K562 (cell line): ENCODE measurements around the gene HSPB6. TPM values are rescaled to one million over a fixed set of nuclear protein-coding genes. Genes with fewer than 3 reads are reported as not detected.

Experiments
- ATAC-seq: fragments of 200-7000 bp; cut with Tn5 transposase; 3 replicates; pipeline ENCODE4 v1.9.1; 2020; ENCODE audit warnings: moderate library complexity
- BruUV-seq: library from RNA; stranded (reverse); fragments of 400-500 nt; replicated peaks from 2 replicates; lab custom pipeline; 2021; lab: Mats Ljungman, UMichigan
- CTCF ChIA-PET: fragments of 300-600 bp; formaldehyde crosslinking; extraction: SDS; loops from one replicate; lab custom pipeline; 2021; ENCODE audit warnings: low intra/inter-chr PET ratio; lab: Yijun Ruan, JAX
- POLR2A ChIA-PET: fragments of 300-600, 350-650 bp; sonication (Branson Sonifier 250); formaldehyde crosslinking; extraction: SDS; loops from one replicate; lab custom pipeline; 2021; ENCODE audit warnings: antibody characterized with exemption, inconsistent platforms; lab: Yijun Ruan, JAX
- DNase-seq, 4 experiments: peaks; one replicate each; pipeline versions ENCODE4 v3.0.0 to v3.0.0-alpha.2; 2011 to 2018; ENCODE audit warnings: low spot score in 3 of 4, mixed read lengths in 3 of 4; ENCODE audit errors: extremely low read depth in 1 of 4
- FAIRE-seq: peaks from 2 replicates; lab custom pipeline; 2011; peaks lifted over from hg19 to GRCh38; lab: Jason Lieb, UNC
- H2AFZ ChIP-seq: 2 replicates; pipeline ENCODE4 v1.6.0; 2011; ENCODE audit warnings: low read depth, low read length, control low read depth, inconsistent platforms
- H3K27ac ChIP-seq: fragments of 200-600 bp; 3 replicates; pipeline ENCODE4 v1.8.0; 2011; ENCODE audit warnings: low read depth, mild to moderate bottlenecking, control low read depth, inconsistent platforms, low read length, moderate library complexity, mixed read lengths; ENCODE audit errors: extremely low read depth
- H3K27me3 ChIP-seq, 2 experiments: fragments of 300-600 bp in 1 of 2; 2 replicates in 1 of 2; 3 replicates in 1 of 2; pipeline versions ENCODE4 v1.6.0 to v1.8.0; 2011; ENCODE audit warnings: inconsistent platforms in 2 of 2, low read length in 2 of 2, mild to moderate bottlenecking in 1 of 2, mixed read lengths in 1 of 2, moderate library complexity in 1 of 2; ENCODE audit not compliant: control insufficient read depth in 2 of 2, insufficient read depth in 2 of 2
- H3K36me3 ChIP-seq: fragments of 300-600 bp; 3 replicates; pipeline ENCODE4 v1.8.0; 2011; ENCODE audit warnings: mild to moderate bottlenecking, low read length, inconsistent platforms; ENCODE audit not compliant: control insufficient read depth, insufficient read depth
- H3K4me1 ChIP-seq, 2 experiments: fragments of 200-600 bp in 1 of 2; replicated peaks in 1 of 2; 2 replicates in 1 of 2; 3 replicates in 1 of 2; pipeline versions ENCODE4 v1.5.1 to v1.8.0; 2011; ENCODE audit warnings: inconsistent platforms in 2 of 2, low read length in 2 of 2, mild to moderate bottlenecking in 1 of 2, mixed read lengths in 1 of 2, moderate library complexity in 1 of 2; ENCODE audit not compliant: control insufficient read depth in 2 of 2, insufficient read depth in 2 of 2
- H3K4me2 ChIP-seq: 2 replicates; pipeline ENCODE4 v1.6.1; 2011; ENCODE audit warnings: low read length, control low read depth, inconsistent platforms, mixed read lengths; ENCODE audit not compliant: insufficient read depth
- H3K4me3 ChIP-seq: fragments of 200-600 bp; sonication (generic), shearing (Covaris generic); 2 replicates; pipeline ENCODE4 v1.5.1; 2016; ENCODE audit warnings: control low read depth, inconsistent platforms
- H3K79me2 ChIP-seq: fragments of 200-600 bp; 3 replicates; pipeline ENCODE4 v1.8.0; 2011; ENCODE audit warnings: low read length, inconsistent platforms; ENCODE audit not compliant: control insufficient read depth, insufficient read depth
- H3K9ac ChIP-seq, 2 experiments: 2 replicates each; pipeline versions ENCODE4 v1.6.0 to v1.6.1; 2011; ENCODE audit warnings: low read depth in 2 of 2, low read length in 2 of 2, control low read depth in 1 of 2, inconsistent platforms in 1 of 2, mild to moderate bottlenecking in 1 of 2, mixed read lengths in 1 of 2; ENCODE audit not compliant: insufficient read depth in 1 of 2
- H3K9me1 ChIP-seq: one replicate; pipeline ENCODE4 v1.6.0; 2011; ENCODE audit warnings: inconsistent platforms, mild to moderate bottlenecking, low read length, moderate library complexity; ENCODE audit not compliant: control insufficient read depth, insufficient read depth
- H3K9me3 ChIP-seq: replicated peaks from 2 replicates; pipeline ENCODE4 v1.5.1; 2011; ENCODE audit warnings: low read depth, low read length, inconsistent platforms; ENCODE audit not compliant: control insufficient read depth, insufficient read depth
- H4K20me1 ChIP-seq: replicated peaks from 2 replicates; pipeline ENCODE4 v1.6.1; 2011; ENCODE audit warnings: low read length, inconsistent platforms, mixed read lengths; ENCODE audit not compliant: control insufficient read depth, insufficient read depth
- CEBPG ChIP-seq, 3 experiments: fragments of 200-800 bp in 1 of 3; sonication (Bioruptor generic) in 1 of 3; sonication (generic) in 1 of 3; formaldehyde crosslinking in 1 of 3; IDR thresholded peaks in 2 of 3; conservative IDR thresholded peaks in 1 of 3; 2 replicates each; pipeline versions ENCODE4 v1.6.1 to v1.8.0; 2016 to 2022; ENCODE audit warnings: missing compliant biosample characterization in 2 of 3, missing genetic modification characterization in 2 of 3, mild to moderate bottlenecking in 1 of 3, missing genetic modification reagents in 1 of 3
- COPS2 ChIP-seq: fragments of 450-650 bp; conservative IDR thresholded peaks from 2 replicates; pipeline ENCODE4 v1.6.1; 2016; ENCODE audit warnings: mild to moderate bottlenecking, moderate library complexity
- EGR1 ChIP-seq: fragments of 450-650 bp; conservative IDR thresholded peaks from 2 replicates; pipeline ENCODE4 v1.6.1; 2017; ENCODE audit warnings: mild to moderate bottlenecking
- ILF3 ChIP-seq: fragments of 450-650 bp; IDR thresholded peaks from 2 replicates; pipeline ENCODE4 v1.6.1; 2018; ENCODE audit warnings: antibody characterized with exemption, mild to moderate bottlenecking, moderate library complexity, borderline replicate concordance
- PURB ChIP-seq: sonication (generic); formaldehyde crosslinking; IDR thresholded peaks from 2 replicates; pipeline ENCODE4 v1.9.0; 2021; ENCODE audit warnings: low read depth, mild to moderate bottlenecking, missing genetic modification reagents
- SMAD4 ChIP-seq: fragments of 250-450 bp; sonication (Bioruptor Pico); conservative IDR thresholded peaks from 2 replicates; pipeline ENCODE4 v1.8.0; 2021; ENCODE audit warnings: inconsistent platforms, mild to moderate bottlenecking, moderate library complexity
- ZBTB7A ChIP-seq: IDR thresholded peaks from 2 replicates; pipeline ENCODE4 v1.6.1; 2011; ENCODE audit warnings: low read depth, mild to moderate bottlenecking, low read length, moderate library complexity, borderline replicate concordance; ENCODE audit not compliant: control insufficient read depth
- ZC3H11A ChIP-seq: IDR thresholded peaks from 2 replicates; pipeline ENCODE4 v1.6.1; 2012; ENCODE audit warnings: low read depth, low read length, improper control_type of control experiment
- ZNF3 ChIP-seq: fragments of 250-450 bp; sonication (Bioruptor Pico); IDR thresholded peaks from 2 replicates; pipeline ENCODE4 v1.5.0; 2021; ENCODE audit warnings: mild to moderate bottlenecking, moderate library complexity
- WGBS: fragments of 100-300 bp; shearing (Covaris generic); methylation state at CpG from one replicate; pipeline ENCODE4 v1.1.6; 2016; ENCODE audit warnings: low coverage, mixed read lengths; ENCODE audit not compliant: insufficient coverage; ENCODE audit errors: missing lambda C conversion rate; 5-methylcytosine and 5-hydroxymethylcytosine counted together
- in situ Hi-C: fragments of 300-500 bp; cut with MboI; formaldehyde crosslinking; loops from 4 replicates; pipeline ENCODE4 v1.15.0; 2018; ENCODE audit warnings: inconsistent platforms, mixed read lengths
- intact Hi-C: fragments of 100-400 bp; cut with micrococcal nuclease; formaldehyde crosslinking; loops from 2 replicates; pipeline ENCODE4 v1.14.2; 2022
- polyA plus RNA-seq, 8 experiments: library from polyadenylated mRNA; depleted of rRNA in 4 of 8; stranded (reverse) in 5 of 8; unstranded in 3 of 8; fragments of >200 nt; fragmentation: Nextera tagmentation in 2 of 8; fragmentation: Illumina TruSeq in 1 of 8; extraction: Ambion mirVana in 2 of 8; extraction: Trizol in 1 of 8; gene quantifications; 2 replicates each; pipeline versions ENCODE4 v1.2.1 to v1.2.3, GENCODE V29; 2011 to 2014; ENCODE audit warnings: inconsistent platforms in 1 of 8, missing spikeins in 1 of 8
- total RNA-seq, 7 experiments: library from RNA; depleted of rRNA in 6 of 7; stranded (reverse); fragments of >200 nt in 6 of 7; fragmentation: Illumina TruSeq in 2 of 7; extraction: Trizol in 2 of 7; gene quantifications; 2 replicates each; pipeline versions ENCODE4 v1.2.1 to v1.2.3, GENCODE V29; 2011 to 2021; ENCODE audit warnings: low replicate concordance in 1 of 7
- TF ChIP-seq, protein P1 (sequence below): fragments of 250-450 bp; sonication (Bioruptor Pico); IDR thresholded peaks from 2 replicates; pipeline ENCODE4 v1.5.0; 2020; ENCODE audit warnings: mild to moderate bottlenecking, borderline replicate concordance
- TF ChIP-seq, protein P2 (sequence below): fragments of 150-350 bp; IDR thresholded peaks from 2 replicates; pipeline ENCODE4 v1.6.1; 2014; ENCODE audit warnings: low read depth, mild to moderate bottlenecking, low read length, borderline replicate concordance
- TF ChIP-seq, protein P3 (sequence below): fragments of 450-650 bp; IDR thresholded peaks from 2 replicates; pipeline ENCODE4 v1.7.0; 2016; ENCODE audit warnings: borderline replicate concordance

Gene HSPB6
- total and polyA plus RNA-seq, 9 of the 15 experiments (the other 6 are each of a cell fraction or from before 2014, with no cell fraction given): 0.55 TPM; not detected in 8

DNA sequence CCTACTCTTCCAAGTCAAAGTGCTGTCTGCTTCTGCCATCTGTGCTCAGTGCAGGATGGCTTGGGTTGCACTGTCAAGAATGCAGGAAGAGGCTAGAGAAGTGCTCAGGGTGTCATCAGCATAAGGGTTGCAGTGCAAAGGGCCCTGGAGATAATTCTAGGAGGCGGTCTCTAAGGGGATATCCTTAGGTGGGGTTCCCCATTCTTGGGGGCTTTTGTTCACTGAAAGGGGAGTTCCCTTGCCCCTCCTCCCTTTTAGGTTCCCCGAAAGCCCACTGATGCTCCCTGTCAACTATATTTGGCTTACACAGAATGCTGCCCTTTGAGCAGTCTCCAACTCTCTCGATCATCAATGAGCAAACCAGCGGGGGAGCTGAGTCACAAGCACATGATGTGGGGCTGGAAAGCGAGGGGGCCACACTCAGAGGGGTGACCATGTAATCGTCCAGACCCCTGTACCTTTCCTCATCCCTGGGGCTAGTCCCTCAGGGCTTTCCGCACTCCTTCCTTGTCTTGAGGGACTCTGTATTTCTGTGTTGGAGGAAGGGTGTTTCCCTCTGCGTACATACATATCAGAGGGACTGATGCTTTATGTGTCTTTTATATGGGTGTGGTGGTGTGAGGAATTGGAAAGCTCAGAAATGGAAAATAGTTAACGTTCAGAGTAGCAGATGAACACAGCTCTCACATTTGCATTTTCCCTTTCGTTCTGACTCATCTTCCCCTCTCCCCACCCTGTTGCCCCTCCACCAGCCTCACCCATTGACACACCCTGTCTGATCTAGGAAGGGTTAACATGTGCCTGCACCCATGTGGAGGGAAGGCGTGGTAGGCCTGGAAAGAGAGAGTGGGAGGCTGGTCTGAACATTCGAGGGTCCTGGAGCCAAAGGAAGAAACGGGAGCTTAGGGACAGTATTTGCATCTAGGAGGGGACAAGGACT lies 45.8 kb downstream of the HSPB6 start:
- no peaks in the 10 kb centered on the region for H4K20me1 ChIP-seq
- H3K9me1 ChIP-seq: no peaks in the 10 kb centered on the region
- no peak for TF ChIP-seq SMAD4 (CRISPR knock-in tag)
- TF ChIP-seq, protein P1, sequence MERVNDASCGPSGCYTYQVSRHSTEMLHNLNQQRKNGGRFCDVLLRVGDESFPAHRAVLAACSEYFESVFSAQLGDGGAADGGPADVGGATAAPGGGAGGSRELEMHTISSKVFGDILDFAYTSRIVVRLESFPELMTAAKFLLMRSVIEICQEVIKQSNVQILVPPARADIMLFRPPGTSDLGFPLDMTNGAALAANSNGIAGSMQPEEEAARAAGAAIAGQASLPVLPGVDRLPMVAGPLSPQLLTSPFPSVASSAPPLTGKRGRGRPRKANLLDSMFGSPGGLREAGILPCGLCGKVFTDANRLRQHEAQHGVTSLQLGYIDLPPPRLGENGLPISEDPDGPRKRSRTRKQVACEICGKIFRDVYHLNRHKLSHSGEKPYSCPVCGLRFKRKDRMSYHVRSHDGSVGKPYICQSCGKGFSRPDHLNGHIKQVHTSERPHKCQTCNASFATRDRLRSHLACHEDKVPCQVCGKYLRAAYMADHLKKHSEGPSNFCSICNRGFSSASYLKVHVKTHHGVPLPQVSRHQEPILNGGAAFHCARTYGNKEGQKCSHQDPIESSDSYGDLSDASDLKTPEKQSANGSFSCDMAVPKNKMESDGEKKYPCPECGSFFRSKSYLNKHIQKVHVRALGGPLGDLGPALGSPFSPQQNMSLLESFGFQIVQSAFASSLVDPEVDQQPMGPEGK: no peak
- TF ChIP-seq ZC3H11A: no peak
- no peak for TF ChIP-seq COPS2
- no peak for TF ChIP-seq ZNF3 (CRISPR knock-in tag)
- TF ChIP-seq CEBPG (CRISPR knock-in tag; IDR thresholded peaks at IDR 0.05): no peak
- no peak for TF ChIP-seq CEBPG (tag; conservative IDR thresholded peaks at IDR 0.05 in 1 of 2, IDR thresholded peaks at IDR 0.05 in 1 of 2)
- TF ChIP-seq ZBTB7A: no peak
- TF ChIP-seq ILF3: no peak
- no peak for TF ChIP-seq PURB (CRISPR knock-in tag)
- TF ChIP-seq EGR1: no peak
- TF ChIP-seq, protein P2, sequence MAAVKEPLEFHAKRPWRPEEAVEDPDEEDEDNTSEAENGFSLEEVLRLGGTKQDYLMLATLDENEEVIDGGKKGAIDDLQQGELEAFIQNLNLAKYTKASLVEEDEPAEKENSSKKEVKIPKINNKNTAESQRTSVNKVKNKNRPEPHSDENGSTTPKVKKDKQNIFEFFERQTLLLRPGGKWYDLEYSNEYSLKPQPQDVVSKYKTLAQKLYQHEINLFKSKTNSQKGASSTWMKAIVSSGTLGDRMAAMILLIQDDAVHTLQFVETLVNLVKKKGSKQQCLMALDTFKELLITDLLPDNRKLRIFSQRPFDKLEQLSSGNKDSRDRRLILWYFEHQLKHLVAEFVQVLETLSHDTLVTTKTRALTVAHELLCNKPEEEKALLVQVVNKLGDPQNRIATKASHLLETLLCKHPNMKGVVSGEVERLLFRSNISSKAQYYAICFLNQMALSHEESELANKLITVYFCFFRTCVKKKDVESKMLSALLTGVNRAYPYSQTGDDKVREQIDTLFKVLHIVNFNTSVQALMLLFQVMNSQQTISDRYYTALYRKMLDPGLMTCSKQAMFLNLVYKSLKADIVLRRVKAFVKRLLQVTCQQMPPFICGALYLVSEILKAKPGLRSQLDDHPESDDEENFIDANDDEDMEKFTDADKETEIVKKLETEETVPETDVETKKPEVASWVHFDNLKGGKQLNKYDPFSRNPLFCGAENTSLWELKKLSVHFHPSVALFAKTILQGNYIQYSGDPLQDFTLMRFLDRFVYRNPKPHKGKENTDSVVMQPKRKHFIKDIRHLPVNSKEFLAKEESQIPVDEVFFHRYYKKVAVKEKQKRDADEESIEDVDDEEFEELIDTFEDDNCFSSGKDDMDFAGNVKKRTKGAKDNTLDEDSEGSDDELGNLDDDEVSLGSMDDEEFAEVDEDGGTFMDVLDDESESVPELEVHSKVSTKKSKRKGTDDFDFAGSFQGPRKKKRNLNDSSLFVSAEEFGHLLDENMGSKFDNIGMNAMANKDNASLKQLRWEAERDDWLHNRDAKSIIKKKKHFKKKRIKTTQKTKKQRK: no peak
- TF ChIP-seq, protein P3, sequence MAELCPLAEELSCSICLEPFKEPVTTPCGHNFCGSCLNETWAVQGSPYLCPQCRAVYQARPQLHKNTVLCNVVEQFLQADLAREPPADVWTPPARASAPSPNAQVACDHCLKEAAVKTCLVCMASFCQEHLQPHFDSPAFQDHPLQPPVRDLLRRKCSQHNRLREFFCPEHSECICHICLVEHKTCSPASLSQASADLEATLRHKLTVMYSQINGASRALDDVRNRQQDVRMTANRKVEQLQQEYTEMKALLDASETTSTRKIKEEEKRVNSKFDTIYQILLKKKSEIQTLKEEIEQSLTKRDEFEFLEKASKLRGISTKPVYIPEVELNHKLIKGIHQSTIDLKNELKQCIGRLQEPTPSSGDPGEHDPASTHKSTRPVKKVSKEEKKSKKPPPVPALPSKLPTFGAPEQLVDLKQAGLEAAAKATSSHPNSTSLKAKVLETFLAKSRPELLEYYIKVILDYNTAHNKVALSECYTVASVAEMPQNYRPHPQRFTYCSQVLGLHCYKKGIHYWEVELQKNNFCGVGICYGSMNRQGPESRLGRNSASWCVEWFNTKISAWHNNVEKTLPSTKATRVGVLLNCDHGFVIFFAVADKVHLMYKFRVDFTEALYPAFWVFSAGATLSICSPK: no peak
- H3K9ac ChIP-seq: no peak overlapping the region
- H3K4me3 ChIP-seq: no peak overlapping the region
- ATAC-seq (no peak), DNase-seq (no peak), FAIRE-seq (peak; percentile 11)
- H3K79me2 ChIP-seq: no peaks in the 10 kb centered on the region; the same call in 2 of the 3 replicates
- H3K27ac ChIP-seq: no peak overlapping the region
- no TSS peak for BruUV-seq
- H3K4me2 ChIP-seq: no peak overlapping the region
- peaks cover 3 to 20% of the 10 kb centered on the region in 2 experiments for H3K4me1 ChIP-seq
- ChIA-PET CTCF (no interaction called here), POLR2A (interaction anchor here (0.6 to 0.9 kb wide), 2 partner anchors 11 to 471 kb away, joined by 3 read pairs; no protein-coding TSS in a partner anchor)
- 8% methylated on average over 13 of the region's 13 CpGs for WGBS
- intact Hi-C loops (no loop called here), in situ Hi-C loops (no loop called here)
- H2AFZ ChIP-seq: no peak overlapping the region
- peaks cover 25 to 75% of the 10 kb centered on the region in 2 experiments for H3K27me3 ChIP-seq
- no peaks in the 10 kb centered on the region for H3K36me3 ChIP-seq
- no peaks in the 10 kb centered on the region for H3K9me3 ChIP-seq
